ENCODE data around the gene CHSY1. TPM values are rescaled to one million over a fixed set of nuclear protein-coding genes. Genes with fewer than 3 reads are reported as not detected.
A peak's percentile ranks its signal among the peaks of the same experiment; 100 is the strongest.

Gene CHSY1
- total RNA-seq, result 41.5 and 48.3 TPM in 2 replicates

DNA sequence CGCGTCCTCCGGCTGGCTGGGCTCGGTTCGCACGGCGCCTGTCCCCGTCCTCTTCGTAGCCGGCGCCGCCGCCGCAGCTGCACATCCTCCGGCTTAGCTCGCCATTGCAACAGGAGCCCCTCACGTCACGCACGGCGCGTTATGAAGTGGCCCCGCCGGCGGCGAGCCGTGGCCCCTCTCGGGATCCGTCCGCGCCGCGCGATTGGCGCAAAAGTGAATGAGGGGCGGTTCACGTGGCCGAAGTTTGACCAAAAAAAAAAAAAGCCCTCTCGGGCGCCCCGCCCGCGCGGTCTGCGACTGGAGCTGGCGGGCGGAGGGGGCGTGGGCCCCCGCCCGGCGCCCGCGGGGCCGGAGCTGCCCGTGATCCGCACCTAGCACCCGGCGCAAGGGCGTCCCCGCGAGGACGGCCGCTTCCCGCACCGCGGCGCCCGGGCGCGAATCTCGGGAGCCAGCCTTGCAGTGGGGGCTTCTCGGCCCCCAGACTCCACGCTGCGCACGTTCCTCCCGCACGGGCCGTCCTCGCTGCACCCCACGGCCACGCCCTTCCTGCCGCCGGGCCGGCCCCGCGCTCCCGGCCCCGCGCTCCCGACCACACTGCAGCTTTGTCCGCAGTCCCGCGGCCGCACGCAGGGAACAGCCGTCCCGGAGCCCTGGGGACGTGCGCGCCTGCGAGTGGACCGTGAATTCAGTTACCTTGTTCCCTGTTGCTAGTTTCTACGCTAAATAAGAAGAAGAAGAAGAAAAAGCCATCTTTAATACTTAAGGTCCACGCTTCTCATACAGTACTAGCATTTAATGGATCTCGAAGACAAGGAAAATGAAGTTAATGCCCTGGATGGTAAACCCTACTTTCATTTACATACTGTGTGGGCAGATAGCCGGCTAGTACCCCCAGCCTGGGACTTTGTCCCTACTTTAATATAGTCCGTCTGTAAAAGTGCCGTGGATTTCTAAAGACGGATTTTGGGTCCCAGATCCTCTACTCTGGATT is at the start of gene CHSY1:
TSS of gene CHSY1 (minus strand) at position 219 of the 991 bp plus-strand sequence. CDS start 592 bp downstream, outside the sequence.
- H3K4me3 ChIP-seq (ENCODE audit: low read depth, low read length), result peak within 1 kb of the TSS; percentile 86
- peak; percentile 96 for DNase-seq (ENCODE audit: low read depth)
- TF ChIP-seq, protein P1, sequence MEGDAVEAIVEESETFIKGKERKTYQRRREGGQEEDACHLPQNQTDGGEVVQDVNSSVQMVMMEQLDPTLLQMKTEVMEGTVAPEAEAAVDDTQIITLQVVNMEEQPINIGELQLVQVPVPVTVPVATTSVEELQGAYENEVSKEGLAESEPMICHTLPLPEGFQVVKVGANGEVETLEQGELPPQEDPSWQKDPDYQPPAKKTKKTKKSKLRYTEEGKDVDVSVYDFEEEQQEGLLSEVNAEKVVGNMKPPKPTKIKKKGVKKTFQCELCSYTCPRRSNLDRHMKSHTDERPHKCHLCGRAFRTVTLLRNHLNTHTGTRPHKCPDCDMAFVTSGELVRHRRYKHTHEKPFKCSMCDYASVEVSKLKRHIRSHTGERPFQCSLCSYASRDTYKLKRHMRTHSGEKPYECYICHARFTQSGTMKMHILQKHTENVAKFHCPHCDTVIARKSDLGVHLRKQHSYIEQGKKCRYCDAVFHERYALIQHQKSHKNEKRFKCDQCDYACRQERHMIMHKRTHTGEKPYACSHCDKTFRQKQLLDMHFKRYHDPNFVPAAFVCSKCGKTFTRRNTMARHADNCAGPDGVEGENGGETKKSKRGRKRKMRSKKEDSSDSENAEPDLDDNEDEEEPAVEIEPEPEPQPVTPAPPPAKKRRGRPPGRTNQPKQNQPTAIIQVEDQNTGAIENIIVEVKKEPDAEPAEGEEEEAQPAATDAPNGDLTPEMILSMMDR (IDR thresholded peaks at IDR 0.05; ENCODE audit: insufficient read depth, low read depth, low read length), result peak; percentile 8

DNA sequence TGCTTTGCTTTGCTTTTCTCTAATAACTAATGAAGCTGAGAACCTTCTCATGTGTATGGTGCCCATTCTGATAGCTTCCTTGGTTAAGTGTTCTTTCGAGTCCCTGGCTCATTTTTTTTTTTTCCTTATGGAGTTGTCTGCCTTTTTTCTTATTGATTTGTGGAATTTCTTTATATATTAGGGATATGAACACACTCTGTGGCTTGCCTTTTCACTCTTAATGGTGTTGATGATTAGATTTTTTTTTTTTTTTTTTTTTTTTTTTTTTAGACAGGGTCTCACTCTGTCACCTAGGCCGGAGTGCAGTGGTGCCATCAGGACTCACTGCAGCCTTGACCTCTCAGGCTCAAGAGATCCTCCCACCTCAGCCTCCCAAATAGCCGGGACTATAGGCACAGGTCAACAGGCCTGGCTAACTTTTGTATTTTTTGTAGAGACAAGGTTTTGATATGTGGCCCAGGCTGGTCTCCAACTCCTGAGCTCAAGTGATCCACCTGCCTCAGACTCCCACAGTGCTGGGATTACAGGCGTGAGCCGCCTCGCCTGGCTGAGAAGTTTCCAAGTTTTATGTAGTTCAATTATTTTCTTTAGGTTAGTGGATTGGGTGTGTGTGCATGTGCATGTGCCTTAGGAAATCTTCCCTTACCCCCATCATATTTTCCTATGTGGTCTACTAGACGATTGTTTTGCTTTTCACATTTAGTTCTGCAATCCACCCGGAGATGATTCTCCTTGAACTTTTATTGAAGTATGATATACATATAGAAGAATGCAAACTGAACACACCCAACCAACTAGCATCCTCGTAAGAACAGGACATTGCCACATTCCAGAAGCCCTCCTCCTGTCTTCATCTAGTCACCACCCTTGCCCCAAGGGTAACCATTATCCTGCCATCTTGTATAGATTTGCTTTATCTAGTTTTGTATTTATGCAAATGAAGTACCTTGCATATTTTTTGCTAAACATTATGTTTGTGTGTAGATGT is 44.9 kb upstream of the CHSY1 start:
- H3K4me3 ChIP-seq (ENCODE audit: low read depth, low read length), result peak overlapping the region; percentile 87
- TF ChIP-seq, protein P1 (IDR thresholded peaks at IDR 0.05; ENCODE audit: insufficient read depth, low read depth, low read length), result no peak
- peak; percentile 42 for DNase-seq (ENCODE audit: low read depth)

DNA sequence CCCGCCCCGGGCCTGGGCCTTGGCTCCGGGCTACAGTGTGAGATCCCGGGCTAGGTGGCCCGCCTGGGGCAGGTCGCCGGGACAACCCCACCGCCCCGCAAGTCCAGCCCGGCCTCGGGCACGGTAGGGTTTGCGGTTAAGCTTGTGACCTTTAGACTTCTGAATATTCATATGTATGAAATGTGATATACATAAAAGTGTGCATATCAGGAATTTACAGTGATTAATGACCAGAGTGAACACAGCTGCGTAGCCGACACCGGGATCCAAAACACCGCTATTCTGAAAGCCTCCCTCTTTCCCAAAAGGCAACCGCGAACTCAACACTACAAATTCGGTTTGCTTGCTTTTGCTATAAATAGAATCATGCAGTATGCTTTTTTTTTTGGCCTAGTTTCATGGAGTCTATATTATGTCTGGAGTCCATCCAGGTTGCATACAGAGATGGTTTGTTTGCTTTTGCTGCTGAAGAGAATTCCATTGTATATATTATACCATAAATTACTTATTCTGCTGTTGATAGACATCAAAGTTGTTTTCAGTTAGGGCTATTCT is 43.8 kb upstream of the CHSY1 start:
- DNase-seq (ENCODE audit: low read depth), result peak; percentile 30
- TF ChIP-seq, protein P1 (IDR thresholded peaks at IDR 0.05; ENCODE audit: insufficient read depth, low read depth, low read length), result no peak
- peak overlapping the region; percentile 87 for H3K4me3 ChIP-seq (ENCODE audit: low read depth, low read length)

DNA sequence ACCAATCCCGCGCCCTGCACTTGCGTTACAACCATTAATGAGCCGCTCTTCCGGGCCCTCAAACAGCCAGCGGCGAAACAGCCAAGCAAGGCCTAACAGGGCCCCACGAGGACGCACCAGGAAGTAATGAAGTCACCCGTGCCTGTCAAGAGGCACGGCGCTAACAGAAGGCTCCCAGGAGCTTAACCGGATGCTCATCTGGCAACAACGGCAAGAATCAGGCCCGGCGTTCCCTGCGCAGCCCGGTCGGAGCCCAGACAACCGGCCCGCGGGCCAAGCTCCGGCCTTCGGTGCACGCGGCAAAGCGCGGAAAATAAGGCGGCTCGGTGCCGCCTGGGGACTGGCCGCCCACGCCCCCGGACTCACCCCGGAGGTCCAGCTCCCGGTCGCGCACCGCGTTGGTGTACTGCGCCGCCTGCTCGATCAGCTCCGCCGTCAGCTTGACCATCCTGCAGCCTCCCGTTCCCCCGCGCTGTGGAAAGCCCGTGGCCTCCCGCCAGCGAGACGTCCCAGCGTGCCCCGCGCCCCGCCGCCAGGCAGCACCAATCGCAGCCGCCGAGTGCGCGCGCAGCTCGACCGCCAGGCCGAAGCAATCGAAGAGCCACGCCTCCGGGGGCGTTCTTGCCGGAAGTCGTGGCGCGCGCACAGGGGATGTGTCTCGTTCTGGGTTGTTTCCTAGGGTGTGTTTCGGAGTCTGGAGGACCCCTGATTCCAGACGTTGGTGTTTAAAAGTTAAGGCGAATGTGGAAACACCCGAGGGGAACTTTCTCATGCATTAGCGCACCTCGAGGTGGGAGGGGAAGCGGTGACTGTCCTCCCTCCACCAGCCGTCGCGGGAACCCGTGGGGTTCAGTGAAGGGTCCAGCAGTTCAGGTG is 43.1 kb upstream of the CHSY1 start, which contains the start of gene SNRPA1:
TSS of gene SNRPA1 (minus strand) at position 518 of the 876 bp plus-strand sequence. CDS start at position 448, 70 bp downstream.
- TF ChIP-seq, protein P1 (IDR thresholded peaks at IDR 0.05; ENCODE audit: insufficient read depth, low read depth, low read length), result no peak
- peak within 1 kb of the TSS; percentile 87 for H3K4me3 ChIP-seq (ENCODE audit: low read depth, low read length)
- peak; percentile 97 for DNase-seq (ENCODE audit: low read depth)

- TF ChIP-seq, protein P1 (IDR thresholded peaks at IDR 0.05; ENCODE audit: insufficient read depth, low read depth, low read length), result no peak
- no peak for DNase-seq (ENCODE audit: low read depth)
Observed at GRCh38 chr15:101293122-101293521, 41.3 kb upstream of the CHSY1 start.

More at GRCh38 chr15:101293122-101293521, 41.3 kb upstream of the CHSY1 start:
- peak overlapping the region; percentile 87 for H3K4me3 ChIP-seq (ENCODE audit: low read depth, low read length)
